NCI-H526 (cell line): ENCODE results near the gene PDE5A.

ENCODE experiments used
- DNase-seq, 2 experiments: peaks; one replicate each; lab custom pipeline; 2025; lab: John Stamatoyannopoulos, UW

PDE5A gene

DNA sequence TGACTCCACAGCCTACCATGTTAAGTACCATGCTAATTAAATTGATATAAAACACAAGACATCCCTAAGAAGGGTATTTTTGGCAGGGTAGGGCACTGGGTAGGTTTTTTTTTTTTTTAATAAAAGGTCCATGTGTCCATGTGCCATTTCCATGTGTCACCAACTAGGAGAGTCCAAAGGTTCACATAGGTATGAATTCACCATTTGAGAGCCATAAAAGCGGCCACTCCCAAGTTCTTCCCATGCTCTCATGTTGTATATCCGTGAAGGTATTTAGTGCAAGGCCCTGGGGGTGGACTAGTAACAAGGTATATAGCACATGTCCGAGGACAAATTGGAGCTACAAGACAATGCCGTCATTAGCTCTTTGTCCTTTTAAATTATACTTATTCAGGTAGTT is 107.3 kb downstream of the PDE5A start:
- DNase-seq: no peak

DNA sequence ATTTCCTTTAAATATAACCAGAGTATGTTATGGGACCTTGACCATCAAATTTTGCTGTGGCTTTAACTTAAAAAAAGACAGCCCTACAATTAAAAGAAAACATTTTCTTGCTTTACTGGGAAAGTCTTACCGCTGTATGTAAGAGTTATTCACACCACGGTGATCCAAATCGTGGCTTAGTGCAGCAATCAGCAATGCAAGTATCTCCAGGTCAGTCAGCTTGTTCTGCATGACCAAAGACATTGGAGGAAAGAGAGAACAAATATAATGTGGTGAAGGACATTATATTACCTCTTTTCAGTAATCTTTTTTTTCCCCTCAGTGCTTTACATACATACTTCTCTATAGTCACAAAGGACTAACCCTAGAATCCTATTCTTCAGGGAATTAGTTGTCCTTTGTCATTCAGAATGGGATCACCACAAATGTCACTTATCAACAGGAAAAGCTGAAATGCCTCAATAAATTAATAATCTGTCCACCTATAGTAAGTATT is 109.6 kb downstream of the PDE5A start:
- DNase-seq: no peak

DNA sequence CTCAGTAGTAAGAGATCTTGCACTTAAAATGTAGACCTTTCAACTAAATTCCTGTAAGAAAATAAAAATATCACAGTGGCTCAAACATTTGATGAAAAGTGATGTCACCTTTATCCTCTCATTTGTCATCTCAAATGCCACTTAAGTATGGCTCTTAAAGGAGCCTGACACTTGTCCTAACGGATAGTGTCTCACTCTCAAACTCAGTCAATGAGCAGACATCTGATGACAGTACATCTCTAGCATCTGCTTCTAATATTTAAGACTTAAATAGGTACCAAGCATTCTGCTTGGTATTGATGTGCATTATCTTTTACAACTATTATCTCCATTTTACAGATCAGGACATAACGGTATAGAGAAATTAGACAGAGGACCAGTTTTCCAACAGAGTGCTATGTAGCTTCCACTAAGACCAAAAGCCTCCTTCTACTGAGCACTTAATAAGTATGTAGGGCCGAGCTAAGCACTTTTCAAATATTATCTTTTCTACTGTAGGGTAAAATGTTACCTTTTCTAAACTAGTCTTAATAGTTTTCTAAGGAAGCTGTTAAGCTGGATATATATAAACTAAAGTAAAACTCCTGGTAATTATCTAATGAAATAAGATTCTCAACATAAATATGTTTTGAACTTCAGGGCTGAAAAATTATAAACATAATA is 110.2 kb downstream of the PDE5A start:
- DNase-seq: no peak

DNA sequence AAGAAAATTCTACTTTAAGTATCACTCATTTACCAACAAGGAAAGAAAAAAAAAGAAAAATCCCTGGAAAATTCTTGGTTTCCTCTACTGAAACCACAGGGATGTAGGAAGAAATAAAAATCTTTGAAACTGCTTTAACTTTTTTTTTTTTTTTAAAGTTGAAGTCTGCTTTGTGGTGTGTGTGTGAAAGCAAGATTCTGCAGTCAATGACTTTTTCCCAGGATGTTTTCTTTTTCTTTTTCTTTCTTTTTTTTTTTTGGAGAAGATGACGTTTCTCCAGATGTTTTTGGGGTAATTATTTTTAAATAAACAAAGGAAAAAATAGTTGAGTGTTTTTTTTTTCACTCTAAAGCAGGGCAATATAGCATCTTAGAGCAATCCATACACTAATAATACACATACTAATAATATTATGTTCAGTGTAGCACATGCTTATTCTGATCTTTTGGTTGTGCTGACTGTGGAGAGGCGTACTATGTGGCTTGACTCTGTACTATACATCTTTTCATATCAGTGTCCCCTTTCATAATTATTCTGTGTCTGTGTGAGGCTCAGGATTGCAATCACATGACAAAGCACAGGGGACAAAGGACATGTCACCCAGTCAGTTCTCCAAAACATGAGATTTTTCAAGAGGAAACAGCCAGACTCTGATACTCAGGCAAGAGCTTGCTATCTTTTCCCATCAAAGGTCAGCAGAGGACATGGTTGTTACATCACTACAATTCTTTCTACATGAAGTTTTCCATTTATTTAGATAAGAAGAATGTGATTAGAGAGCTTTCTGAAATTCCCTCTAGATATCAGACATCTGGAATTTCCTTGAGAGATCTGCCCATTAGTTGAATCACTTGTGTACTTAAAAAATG is 111.0 kb downstream of the PDE5A start:
- DNase-seq: no peak

DNA sequence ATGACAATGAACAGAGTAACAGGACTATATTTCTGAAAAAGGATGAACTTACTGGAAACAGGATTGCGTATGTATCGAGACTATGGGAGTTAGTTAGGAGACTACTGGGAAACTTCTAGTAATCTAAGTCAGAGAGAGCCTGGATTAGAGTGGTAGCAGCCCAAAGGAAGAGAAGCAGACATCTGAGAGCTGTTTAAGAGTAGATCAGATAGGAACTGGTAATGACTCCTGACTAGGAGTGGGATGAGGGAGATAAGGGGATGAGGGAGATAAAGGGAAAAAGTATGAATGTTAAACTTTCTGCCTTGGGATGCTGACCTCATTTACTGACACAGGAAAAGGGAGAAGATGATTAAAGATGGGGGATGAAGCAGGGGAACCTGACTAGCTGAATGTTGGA is 116.2 kb downstream of the PDE5A start:
- no peak for DNase-seq

DNA sequence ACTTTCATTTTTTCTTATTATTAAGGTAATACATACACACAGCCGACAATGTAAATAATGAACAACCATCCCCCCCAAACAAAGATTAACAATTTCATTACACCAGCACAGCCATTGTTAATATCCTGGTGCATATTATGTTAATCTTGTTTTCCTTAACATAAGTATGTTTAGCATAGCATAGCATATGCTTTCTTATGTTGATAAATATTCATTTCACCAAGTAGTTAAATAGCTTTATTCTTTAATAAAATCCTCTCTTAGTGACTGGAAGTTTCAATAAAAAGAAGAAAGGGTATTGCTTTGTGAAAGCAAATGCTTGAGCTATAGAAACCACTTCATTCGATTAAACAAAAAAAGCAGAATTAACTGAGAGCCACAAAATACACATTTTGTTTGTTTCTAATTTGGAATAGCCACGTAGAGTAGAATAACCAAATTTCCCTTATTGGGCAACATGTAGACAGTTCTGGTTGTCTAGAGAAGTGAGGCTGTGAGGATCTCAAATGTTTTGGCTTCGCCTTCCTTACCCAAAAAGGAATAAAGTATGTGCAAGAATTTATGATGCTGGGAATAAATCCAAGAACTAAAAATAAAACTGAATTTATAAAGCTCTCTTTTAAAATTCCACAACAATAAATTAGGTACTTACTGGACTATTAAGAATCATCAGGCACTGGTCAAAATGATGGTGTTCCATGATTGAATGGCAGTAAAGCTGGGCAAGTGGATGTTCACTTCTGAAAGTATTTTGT is 118.0 kb downstream of the PDE5A start:
- DNase-seq: no peak

DNA sequence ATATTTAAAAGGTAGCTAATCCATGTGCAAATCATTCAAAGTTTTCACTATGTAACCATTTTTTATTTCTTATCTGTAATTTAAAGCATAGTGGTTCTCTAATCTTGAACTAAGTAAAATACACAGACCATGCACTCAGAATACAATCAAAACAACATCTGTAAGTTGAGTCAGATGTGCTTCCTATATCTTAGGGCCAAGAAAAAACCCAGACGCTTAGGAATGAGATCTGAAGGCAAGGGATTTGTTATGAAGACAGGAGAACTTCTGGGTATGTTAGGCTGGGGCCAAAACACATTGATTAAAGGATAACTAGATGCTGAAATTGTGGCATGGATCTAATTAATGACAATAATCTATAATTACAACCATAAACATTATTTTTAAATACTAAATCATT is 120.3 kb downstream of the PDE5A start:
- no peak for DNase-seq

DNA sequence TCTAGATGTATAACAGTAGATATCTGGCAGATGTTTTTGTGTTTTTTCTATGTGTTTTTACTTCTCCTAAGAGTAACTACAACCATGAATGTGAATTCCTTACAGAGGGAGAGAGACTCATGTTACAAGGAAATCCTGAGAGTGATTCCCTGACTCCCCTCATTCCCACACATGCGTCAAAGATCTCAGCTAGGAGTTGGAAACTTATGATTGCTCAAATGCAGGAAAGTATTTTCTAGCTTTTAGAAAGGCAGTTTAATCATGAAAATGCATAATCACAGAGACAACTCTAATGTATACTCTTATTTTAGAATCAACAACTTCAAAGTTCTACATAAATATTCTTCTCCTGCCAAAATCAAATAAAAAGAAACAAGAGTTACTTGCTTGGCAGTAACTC is 121.8 kb downstream of the PDE5A start:
- no peak for DNase-seq

DNA sequence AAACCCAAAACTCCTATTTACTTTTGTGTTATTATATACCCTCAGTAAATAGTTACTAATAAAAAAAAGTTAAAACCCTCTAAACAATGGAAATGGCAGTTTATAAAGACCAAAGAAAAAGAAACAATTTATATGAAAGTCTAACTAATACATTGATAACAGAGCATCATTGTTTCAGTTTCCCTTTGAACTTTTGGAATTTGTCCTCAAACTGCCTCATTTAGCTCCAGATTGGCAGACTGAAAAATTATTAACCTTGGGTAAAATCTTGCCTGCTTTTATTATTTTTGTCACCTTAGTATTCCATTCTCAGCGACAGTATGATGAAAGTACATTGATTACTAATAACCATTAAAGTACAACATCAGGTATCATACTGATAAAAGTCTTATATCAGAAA is 124.0 kb downstream of the PDE5A start:
- no peak for DNase-seq

DNA sequence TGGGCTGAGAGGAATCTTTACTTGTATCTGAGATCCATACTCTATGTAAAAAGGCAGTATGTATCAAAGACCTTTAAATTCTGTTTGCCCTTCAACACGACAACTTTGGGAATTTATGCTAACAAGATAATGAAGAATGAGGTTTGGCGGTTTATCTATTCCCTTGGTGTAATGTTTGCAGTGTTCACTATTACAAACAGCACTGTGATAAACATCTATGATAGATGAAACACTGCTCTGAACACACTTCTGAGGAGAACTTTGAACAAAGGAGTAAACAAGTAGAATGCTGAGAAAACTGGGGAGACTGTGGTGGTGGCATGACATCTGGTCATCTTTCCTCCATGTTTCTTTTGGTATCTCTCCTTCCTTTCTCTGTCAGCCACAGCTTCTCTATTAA is 126.9 kb downstream of the PDE5A start:
- DNase-seq: no peak

DNA sequence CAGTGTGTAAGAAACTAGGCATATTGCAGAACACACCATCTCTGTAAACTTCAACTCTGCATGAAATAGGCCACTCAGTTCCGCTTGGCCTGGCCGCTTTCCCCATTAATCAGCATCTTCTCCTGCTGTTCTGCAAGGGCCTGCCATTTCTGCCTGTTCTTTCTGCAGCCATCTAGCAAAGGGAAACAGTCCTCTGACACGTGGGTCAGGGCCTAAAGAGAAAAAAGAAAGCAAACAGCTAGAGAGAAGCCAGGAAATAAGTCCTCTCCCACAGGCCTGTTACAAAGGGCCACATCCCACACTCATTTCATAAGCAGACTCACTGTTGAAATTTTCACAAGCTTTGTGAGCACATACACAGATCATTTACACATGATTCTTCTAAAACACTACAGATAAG is 130.1 kb downstream of the PDE5A start:
- DNase-seq: no peak

DNA sequence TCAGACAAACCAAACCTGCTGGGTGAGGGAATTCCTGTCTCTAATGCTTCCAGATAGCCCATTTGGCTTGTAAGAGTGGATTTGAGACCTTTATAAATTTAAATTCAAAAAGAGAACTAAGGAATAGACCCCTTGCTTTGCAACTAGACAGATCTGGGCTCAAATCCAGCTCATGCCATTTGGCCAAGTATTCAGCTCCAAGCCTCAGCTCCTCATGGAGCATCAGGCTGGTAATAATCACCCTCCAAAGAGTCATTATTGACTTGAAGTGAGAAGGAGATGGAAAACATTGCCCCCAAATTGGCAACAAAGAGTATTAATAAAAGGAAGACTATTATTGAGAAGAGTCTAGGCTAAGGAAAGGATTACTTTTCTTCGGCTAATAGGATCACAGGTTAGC is 134.7 kb downstream of the PDE5A start:
- no peak for DNase-seq

DNA sequence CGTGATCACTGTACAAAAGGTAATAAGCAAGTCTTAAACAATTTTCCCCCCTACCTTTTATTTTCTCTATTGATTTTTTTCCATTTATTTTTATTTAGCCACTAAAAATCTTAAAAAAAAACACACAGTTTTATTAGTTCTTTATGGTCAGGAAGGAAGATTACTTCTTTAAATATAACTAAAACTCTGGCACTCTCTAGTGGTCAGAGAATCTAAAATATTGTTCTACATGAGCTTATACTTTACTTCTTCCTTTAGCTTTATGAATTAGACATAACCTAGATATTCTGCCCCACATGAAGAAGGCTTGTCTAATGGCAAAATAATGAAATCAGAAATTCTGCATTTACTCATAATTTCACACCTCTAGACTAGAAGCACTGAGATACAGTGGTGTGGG is 135.2 kb downstream of the PDE5A start:
- peak in 1 of 2 experiments; percentile 10 for DNase-seq

DNA sequence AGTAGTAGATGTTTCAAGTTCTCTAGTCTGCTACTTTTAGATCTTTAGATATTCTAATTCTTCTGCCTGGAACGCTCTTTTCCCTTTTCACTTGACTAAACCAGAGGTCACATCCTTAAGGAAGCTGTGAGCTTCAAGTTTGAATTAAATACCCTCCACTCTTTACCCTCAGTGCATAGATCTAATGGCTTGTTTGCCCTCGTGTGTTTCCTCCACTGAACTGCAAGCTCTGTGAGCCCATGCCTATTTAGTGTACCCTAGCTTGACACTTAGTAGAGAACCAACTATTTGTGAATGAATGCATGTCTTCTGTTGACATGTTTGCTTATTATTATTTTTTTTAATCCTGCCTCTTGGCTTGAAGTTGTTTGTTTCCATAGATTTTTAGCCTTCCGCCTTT is 138.3 kb downstream of the PDE5A start:
- peak; percentile 20 to 41 for DNase-seq

DNA sequence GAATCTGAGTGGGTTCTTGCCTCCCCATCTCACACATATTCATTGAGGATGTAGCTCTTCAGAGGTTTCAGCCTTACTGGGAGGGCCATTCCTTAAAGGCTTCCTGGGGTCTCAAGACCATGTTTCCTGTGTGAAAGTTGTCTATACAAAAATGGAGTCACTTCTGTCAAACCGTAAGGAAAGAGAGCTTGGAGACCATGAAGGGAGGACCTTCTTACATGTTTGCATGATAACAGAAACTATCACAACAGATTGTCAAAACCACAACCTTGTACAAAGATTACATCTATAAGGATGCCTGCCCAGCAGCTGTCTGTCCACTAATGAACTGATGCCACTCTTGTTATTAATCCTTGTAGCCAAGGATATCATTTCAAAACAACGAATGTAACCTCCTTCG is 139.3 kb downstream of the PDE5A start:
- no peak for DNase-seq

DNA sequence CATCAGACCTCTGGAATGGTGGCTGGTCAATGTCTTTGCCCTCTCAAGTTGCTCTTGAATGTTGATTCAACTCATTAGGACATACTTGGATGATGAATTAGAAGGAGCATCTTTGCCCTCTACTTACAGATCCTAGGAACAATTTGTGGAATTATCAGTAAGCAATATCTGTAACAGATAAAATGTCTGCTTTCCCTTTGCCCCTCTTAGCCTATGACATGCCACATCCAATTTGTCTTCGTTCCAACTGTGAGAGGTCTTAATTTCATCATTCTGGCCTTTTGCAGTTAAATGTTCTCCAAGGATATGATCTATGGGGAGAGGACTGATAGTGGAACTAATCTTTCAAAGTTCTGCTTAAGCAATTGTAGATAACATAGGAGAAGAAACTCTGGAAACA is 148.3 kb downstream of the PDE5A start:
- no peak for DNase-seq

DNA sequence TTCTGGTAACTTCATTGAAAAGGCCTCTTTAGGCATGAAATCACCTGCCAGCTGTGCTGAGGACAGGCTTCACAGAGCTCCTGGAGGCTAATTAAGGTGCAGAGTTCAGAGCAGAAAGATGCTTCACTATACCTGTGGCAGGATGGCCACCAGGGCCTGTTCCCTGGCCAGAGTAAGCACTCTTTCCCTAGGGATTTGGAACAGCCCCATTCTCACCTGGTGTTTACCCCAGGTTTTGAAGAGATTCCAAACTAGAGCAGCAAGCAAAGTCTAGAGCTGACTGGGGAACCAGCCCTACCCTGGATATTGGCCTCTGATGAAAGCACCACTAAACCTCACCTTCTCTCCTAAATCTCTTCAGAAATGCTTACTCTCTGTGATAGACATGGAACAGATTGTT is 148.8 kb downstream of the PDE5A start:
- no peak for DNase-seq

DNA sequence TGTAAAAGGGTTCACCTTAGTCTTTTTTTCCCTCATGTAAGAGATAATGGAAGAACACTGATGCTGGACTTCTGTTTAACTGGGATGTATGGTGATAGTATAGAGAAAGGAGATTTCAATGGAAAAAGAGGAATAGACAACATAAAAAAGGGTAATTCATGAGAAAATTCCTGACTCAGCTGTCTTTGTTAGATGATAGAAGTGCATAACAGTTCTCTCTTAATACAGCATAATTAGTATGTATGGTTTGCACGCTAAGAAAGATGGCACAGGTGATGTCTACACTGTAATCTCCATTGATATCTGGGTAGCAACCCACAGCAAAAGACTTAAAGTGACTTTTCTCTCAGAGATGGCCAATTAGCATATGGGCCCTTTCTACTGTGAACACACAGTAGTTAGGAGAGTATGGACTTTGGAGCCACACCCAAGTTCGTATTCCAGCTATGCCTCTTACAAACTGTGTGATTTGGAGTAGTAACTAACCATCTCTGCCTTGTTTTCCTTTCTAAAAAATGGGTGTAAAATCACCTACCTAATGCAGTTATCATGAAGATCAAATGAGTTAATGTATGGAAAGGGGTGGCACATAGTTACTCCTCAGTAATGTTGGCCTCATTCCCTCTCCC is 149.3 kb downstream of the PDE5A start:
- DNase-seq: no peak

DNA sequence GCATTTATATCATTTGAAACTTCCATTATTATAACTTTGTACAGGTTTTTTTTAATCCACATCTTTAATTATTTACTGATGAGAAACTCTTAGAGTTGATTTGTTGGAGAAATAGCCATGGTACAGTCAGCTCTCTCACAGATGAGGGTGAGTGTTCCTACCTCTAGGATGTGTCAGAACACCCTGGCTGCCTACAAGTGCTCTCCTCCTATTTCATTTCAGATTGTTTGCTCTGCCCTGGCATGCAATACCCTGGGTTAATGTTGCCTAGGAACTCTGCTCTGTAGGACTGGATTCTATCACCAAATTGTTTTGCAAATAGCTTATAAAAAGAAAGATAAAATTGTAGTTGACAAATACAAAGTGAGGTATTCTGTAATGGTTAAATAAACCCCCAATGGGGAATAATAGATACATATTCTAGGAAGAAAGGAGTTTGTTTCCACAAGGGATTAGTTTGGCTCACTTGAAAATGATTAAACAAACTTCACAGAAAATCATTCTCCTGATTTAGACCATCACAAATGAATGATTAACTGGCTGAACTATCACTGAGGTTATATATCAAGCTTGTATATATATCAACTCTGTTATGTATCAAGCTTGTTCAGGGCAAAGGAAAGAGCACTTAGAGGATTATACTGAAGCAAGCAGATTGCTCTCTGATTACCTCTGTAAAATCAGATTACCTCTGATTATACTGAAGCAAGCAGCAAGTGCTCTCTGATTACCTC is 150.0 kb downstream of the PDE5A start:
- no peak for DNase-seq

DNA sequence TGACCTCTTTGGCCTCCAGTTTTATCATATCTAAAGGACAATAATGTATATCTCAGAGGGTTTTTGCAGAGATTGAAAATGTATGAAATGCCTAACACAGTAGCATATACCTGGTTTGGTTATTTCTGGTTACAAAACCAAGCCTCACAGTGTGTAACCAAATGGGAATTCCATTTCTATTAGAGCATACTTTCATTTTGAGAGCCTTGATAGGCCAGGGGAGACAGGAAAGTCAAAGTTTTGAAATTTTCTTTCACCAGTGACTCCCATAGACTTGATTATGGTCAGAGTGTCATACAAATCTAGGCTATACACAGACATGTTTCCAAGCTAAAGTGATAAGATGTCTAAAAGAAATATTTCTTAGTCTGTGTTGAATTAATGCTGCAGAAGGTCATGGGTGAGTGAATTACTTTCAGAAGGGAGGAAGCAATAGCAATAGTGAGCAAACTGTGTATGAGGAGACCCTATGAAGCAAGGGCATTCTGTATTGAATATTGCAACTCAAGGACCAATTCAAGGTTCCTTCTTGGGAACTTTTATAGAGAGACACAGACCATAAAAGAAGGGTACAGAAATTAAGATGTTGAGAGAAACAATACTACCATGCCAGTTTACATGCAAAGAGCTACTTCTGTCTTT is 151.1 kb downstream of the PDE5A start:
- DNase-seq: no peak

DNA sequence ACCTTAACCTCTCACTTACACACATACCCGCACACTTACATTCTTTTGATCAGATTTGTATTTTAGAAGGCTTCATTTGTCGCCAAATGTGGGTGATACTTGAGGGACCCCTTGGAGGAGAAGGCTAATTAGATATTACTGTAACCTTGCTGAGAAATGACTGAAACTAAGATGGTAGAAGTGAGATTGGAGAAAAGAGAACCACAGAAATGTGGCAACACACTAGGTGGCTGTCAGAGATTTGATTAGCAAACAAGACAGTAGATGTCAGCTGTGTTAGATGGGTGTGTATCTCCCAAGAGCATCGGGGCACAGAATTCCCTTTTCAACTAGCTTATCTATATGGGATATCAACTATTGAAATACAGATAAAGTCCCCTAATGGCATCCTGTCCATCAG is 157.3 kb downstream of the PDE5A start:
- DNase-seq: no peak
